Measurements from ENCODE around the gene DNAH9. TPM values are rescaled to one million over a fixed set of nuclear protein-coding genes. Genes with fewer than 3 reads are reported as not detected.

The DNAH9 gene
- total RNA-seq, 4 donors from 2014 or later: not detected

DNA sequence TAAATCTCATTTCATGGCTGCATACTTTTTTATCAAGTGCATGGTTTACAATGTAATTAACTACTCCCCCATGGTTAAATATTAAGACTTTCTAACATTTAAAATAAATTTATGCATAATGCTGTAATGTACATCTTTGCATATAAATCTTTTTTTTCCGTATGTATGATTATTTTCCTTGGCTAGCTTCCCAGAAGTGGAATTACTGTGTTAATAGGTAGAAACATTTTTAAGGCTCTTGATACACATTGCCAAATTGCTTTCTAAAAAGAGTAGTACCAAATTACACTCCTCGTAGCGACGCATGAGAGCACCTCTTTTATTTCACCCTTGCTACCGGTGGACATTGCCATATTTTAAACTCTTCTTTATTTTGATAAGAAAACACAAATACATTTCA, 141.1 kb downstream of the DNAH9 start:
- Histone ChIP-seq H3K4me1 (no peaks in the 10 kb centered on the region), H3K4me3 (no peak overlapping the region), H3K27ac (no peak overlapping the region), H3K36me3 (no peaks in the 10 kb centered on the region), H3K9me3 (no peaks in the 10 kb centered on the region), H3K27me3 (no peaks in the 10 kb centered on the region)
- TF ChIP-seq, protein P1, sequence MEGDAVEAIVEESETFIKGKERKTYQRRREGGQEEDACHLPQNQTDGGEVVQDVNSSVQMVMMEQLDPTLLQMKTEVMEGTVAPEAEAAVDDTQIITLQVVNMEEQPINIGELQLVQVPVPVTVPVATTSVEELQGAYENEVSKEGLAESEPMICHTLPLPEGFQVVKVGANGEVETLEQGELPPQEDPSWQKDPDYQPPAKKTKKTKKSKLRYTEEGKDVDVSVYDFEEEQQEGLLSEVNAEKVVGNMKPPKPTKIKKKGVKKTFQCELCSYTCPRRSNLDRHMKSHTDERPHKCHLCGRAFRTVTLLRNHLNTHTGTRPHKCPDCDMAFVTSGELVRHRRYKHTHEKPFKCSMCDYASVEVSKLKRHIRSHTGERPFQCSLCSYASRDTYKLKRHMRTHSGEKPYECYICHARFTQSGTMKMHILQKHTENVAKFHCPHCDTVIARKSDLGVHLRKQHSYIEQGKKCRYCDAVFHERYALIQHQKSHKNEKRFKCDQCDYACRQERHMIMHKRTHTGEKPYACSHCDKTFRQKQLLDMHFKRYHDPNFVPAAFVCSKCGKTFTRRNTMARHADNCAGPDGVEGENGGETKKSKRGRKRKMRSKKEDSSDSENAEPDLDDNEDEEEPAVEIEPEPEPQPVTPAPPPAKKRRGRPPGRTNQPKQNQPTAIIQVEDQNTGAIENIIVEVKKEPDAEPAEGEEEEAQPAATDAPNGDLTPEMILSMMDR (IDR thresholded peaks at IDR 0.05 in 4 of 5, conservative IDR thresholded peaks at IDR 0.05 in 1 of 5): no peak
- no peak for TF ChIP-seq POLR2A (IDR thresholded peaks at IDR 0.05)
- in situ Hi-C loops (cut with MboI; ENCODE audit: low sequenced_read_pairs in 4 of 4) (no loop called here), intact Hi-C loops (cut with DNase I; ENCODE audit: low total_unique reads) (no loop called here)
- ATAC-seq (no peak), DNase-seq (no peak)

DNA sequence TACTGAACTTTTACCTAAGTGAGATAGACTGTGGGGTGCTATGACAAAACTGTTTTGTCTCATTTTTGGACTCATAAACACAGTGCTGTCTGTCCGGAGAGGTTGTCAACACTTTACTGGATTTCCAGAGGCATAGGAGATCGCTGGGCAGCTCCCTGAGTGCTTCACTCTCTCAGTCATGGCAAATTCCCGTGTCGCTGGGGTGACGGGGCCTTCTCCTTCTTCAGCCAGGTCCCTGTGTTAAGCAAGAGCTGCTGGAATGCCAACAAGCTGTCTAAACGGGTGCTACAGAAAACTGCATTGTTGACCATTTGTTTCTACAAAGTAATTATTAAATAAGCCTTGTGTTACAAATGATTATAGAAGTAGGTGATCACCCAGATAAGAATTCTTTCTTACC, 141.6 kb downstream of the DNAH9 start:
- no peak for ATAC-seq
- intact Hi-C loops (cut with DNase I; ENCODE audit: low total_unique reads): no loop called here

DNA sequence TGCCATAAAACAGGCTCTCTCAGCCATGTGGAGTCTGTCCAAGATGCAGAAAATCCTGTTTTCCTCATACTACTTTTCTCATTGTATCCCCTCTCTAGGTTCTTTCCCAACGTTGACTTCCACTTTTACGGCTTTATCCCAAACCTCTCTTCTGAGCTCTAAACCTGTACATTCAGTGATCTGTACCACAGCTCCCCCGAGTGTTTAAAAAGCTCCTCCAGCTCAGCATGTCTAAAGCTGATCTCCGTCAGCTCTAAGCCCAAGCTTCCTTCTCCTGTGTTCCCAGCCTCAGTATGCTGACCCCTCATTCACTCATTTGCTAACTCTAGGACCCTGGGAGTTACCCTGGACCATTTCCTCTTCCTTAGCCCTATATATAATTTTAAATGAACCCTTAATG, 144.6 kb downstream of the DNAH9 start:
- Histone ChIP-seq H3K27me3 (no peaks in the 10 kb centered on the region), H3K9me3 (no peaks in the 10 kb centered on the region), H3K27ac (no peak overlapping the region), H3K4me3 (no peak overlapping the region), H3K4me1 (no peaks in the 10 kb centered on the region), H3K36me3 (no peaks in the 10 kb centered on the region)
- DNase-seq: no peak
- intact Hi-C loops (cut with DNase I; ENCODE audit: low total_unique reads) (no loop called here), in situ Hi-C loops (cut with MboI; ENCODE audit: low sequenced_read_pairs in 4 of 4) (no loop called here)
- TF ChIP-seq, protein P1 (IDR thresholded peaks at IDR 0.05 in 4 of 5, conservative IDR thresholded peaks at IDR 0.05 in 1 of 5): no peak
- no peak for TF ChIP-seq POLR2A (IDR thresholded peaks at IDR 0.05)
- no peak for ATAC-seq

More for the DNA sequence above, 141.6 kb downstream of the DNAH9 start:
- H3K27me3 ChIP-seq: no peaks in the 10 kb centered on the region
- no peaks in the 10 kb centered on the region for H3K9me3 ChIP-seq
- no peaks in the 10 kb centered on the region for H3K36me3 ChIP-seq
- in situ Hi-C loops (cut with MboI; ENCODE audit: low sequenced_read_pairs in 4 of 4): no loop called here
- no peaks in the 10 kb centered on the region for H3K4me1 ChIP-seq
- no peak for TF ChIP-seq POLR2A (IDR thresholded peaks at IDR 0.05)
- TF ChIP-seq, protein P1 (IDR thresholded peaks at IDR 0.05 in 4 of 5, conservative IDR thresholded peaks at IDR 0.05 in 1 of 5): no peak
- H3K4me3 ChIP-seq: no peak overlapping the region
- no peak overlapping the region for H3K27ac ChIP-seq
- no peak for DNase-seq

DNA sequence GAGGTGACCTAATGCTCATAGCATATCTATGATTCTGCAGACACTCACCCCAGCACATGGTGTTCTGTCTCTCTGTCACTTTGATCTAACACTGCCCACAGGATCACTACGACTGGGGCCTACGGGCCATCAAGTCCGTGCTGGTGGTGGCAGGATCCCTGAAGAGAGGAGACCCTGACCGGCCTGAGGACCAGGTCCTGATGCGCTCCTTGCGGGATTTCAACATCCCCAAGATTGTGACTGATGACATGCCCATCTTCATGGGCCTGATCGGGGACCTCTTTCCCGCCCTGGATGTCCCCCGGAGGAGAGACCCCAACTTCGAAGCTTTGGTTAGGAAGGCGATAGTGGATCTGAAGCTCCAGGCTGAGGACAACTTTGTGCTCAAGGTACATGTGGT, 146.4 kb downstream of the DNAH9 start:
- H3K4me3 ChIP-seq: no peak overlapping the region
- intact Hi-C loops (cut with DNase I; ENCODE audit: low total_unique reads) (no loop called here), in situ Hi-C loops (cut with MboI; ENCODE audit: low sequenced_read_pairs in 4 of 4) (no loop called here)
- H3K27me3 ChIP-seq: no peaks in the 10 kb centered on the region
- no peaks in the 10 kb centered on the region for H3K36me3 ChIP-seq
- H3K4me1 ChIP-seq: no peaks in the 10 kb centered on the region
- no peaks in the 10 kb centered on the region for H3K9me3 ChIP-seq
- H3K27ac ChIP-seq: no peak overlapping the region
- ATAC-seq: no peak
- no peak for DNase-seq
- TF ChIP-seq, protein P1 (IDR thresholded peaks at IDR 0.05 in 4 of 5, conservative IDR thresholded peaks at IDR 0.05 in 1 of 5): no peak
- no peak for TF ChIP-seq POLR2A (IDR thresholded peaks at IDR 0.05)

DNA sequence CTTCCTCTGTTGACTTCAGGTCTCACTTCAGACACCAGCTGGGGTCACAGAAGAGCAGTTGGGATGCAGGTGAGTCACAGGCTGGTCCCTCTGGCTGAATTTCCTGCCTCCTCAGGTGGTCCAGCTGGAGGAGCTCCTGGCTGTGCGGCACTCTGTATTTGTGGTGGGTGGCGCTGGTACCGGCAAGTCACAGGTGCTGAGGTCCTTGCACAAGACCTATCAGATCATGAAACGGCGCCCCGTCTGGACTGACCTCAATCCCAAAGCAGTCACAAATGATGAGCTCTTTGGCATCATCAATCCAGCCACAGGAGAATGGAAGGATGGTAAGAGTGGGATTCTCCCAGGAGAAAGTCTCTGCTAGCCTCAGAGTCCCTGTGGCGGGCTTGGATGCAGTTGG, 149.2 kb downstream of the DNAH9 start:
- ATAC-seq (no peak), DNase-seq (no peak)
- intact Hi-C loops (cut with DNase I; ENCODE audit: low total_unique reads): no loop called here
- in situ Hi-C loops (cut with MboI; ENCODE audit: low sequenced_read_pairs in 4 of 4): no loop called here
- Histone ChIP-seq H3K4me3 (no peak overlapping the region), H3K27me3 (no peaks in the 10 kb centered on the region), H3K27ac (no peak overlapping the region), H3K9me3 (no peaks in the 10 kb centered on the region), H3K4me1 (no peaks in the 10 kb centered on the region), H3K36me3 (no peaks in the 10 kb centered on the region)
- TF ChIP-seq, protein P1 (IDR thresholded peaks at IDR 0.05 in 4 of 5, conservative IDR thresholded peaks at IDR 0.05 in 1 of 5): no peak
- TF ChIP-seq POLR2A (IDR thresholded peaks at IDR 0.05): no peak

Measured in gastrocnemius medialis (tissue), 4 donors.